H1 (cell line): Measurements from ENCODE around the gene ZMYND10.

Experiments
- BRCA1 ChIP-seq: IDR thresholded peaks from 2 replicates; pipeline ENCODE4 v1.6.1; 2012; ENCODE audit warnings: low read depth, low read length, improper control_type of control experiment
- POLR2AphosphoS5 ChIP-seq: IDR thresholded peaks from 2 replicates; pipeline ENCODE4 v1.6.1; 2011; ENCODE audit warnings: low read depth, low read length
- RAD21 ChIP-seq, 2 experiments: IDR thresholded peaks in 1 of 2; conservative IDR thresholded peaks in 1 of 2; 2 replicates each; pipeline ENCODE4 v1.6.1; 2011; ENCODE audit warnings: low read depth in 2 of 2, low read length in 2 of 2, improper control_type of control experiment in 1 of 2, inconsistent platforms in 1 of 2, mild to moderate bottlenecking in 1 of 2, moderate library complexity in 1 of 2
- TF ChIP-seq, protein P1 (sequence below), 3 experiments: IDR thresholded peaks; 1 replicate in 2 of 3; 2 replicates in 1 of 3; pipeline versions ENCODE4 v1.5.1 to v1.6.1; 2011; ENCODE audit warnings: low read length in 3 of 3, mild to moderate bottlenecking in 3 of 3, inconsistent platforms in 2 of 3, low read depth in 1 of 3, moderate library complexity in 1 of 3; ENCODE audit not compliant: insufficient read depth in 1 of 3; ENCODE audit errors: control extremely low read depth in 1 of 3

- TF ChIP-seq, protein P1, sequence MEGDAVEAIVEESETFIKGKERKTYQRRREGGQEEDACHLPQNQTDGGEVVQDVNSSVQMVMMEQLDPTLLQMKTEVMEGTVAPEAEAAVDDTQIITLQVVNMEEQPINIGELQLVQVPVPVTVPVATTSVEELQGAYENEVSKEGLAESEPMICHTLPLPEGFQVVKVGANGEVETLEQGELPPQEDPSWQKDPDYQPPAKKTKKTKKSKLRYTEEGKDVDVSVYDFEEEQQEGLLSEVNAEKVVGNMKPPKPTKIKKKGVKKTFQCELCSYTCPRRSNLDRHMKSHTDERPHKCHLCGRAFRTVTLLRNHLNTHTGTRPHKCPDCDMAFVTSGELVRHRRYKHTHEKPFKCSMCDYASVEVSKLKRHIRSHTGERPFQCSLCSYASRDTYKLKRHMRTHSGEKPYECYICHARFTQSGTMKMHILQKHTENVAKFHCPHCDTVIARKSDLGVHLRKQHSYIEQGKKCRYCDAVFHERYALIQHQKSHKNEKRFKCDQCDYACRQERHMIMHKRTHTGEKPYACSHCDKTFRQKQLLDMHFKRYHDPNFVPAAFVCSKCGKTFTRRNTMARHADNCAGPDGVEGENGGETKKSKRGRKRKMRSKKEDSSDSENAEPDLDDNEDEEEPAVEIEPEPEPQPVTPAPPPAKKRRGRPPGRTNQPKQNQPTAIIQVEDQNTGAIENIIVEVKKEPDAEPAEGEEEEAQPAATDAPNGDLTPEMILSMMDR (IDR thresholded peaks at IDR 0.05; ENCODE audit: control extremely low read depth in 1 of 3, insufficient read depth in 1 of 3, low read depth in 1 of 3, low read length in 3 of 3) = no peak
- TF ChIP-seq POLR2AphosphoS5 (no peak), RAD21 (IDR thresholded peaks at IDR 0.05 in 1 of 2, conservative IDR thresholded peaks at IDR 0.05 in 1 of 2; ENCODE audit: low read depth in 2 of 2, low read length in 2 of 2) (no peak), BRCA1 (no peak)
Observed at GRCh38 chr3:50385754-50386153, 40.2 kb upstream of the ZMYND10 start.
